ENCODE data around the gene SIGLEC7.
"Not testable (repeated sequence)": the region's sequence is repeated elsewhere in the genome, so short reads cannot be mapped to it uniquely, and the experiment has no call there.

SIGLEC7 gene

GRCh38 chr19:51139299-51140014 lies 2.6 kb upstream of the SIGLEC7 start:
- H2AFZ ChIP-seq (ENCODE audit: low read length, unreplicated experiment), result no peak overlapping the region
- no peak overlapping the region for H3K27ac ChIP-seq (ENCODE audit: low read depth, low read length)
- H3K4me3 ChIP-seq (ENCODE audit: low read depth, low read length), result no peak overlapping the region
- no peaks in the 10 kb centered on the region for H3K79me2 ChIP-seq (ENCODE audit: control insufficient read depth, insufficient read depth, low read length, unreplicated experiment)
- no peaks in the 10 kb centered on the region for H3K36me3 ChIP-seq (ENCODE audit: insufficient read depth, low read length)
- no peaks in the 10 kb centered on the region for H3K4me1 ChIP-seq (ENCODE audit: control insufficient read depth, insufficient read depth, low read length, unreplicated experiment)
- peaks cover 54% of the 10 kb centered on the region for H3K27me3 ChIP-seq (ENCODE audit: insufficient read depth, low read length)

DNA sequence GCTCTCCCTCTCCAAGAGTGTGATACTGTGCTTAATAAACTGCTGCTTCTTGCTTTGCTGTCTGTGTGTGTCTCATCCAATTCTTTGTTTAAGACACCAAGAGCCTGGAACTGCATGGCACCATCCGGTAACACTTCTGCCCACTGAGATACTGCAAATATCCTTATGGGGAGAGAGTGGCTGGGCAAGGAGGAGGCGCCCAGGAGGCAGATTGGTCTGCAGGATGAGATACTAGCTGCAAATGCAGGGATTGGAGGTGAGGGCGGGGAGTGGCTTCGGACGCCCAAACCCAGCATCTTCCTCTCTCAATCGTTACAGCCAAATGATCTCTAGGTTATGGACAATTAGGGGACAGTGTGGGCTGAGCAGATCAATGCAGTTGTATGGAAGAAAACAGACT lies 1.7 kb upstream of the SIGLEC7 start:
- Histone ChIP-seq H2AFZ (ENCODE audit: low read length, unreplicated experiment) (no peak overlapping the region), H3K4me3 (ENCODE audit: low read depth, low read length) (no peak overlapping the region), H3K79me2 (ENCODE audit: control insufficient read depth, insufficient read depth, low read length, unreplicated experiment) (no peaks in the 10 kb centered on the region), H3K36me3 (ENCODE audit: insufficient read depth, low read length) (no peaks in the 10 kb centered on the region), H3K4me1 (ENCODE audit: control insufficient read depth, insufficient read depth, low read length, unreplicated experiment) (no peaks in the 10 kb centered on the region), H3K27ac (ENCODE audit: low read depth, low read length) (no peak overlapping the region), H3K27me3 (ENCODE audit: insufficient read depth, low read length) (peaks cover 54% of the 10 kb centered on the region)

GRCh38 chr19:51141181-51141580 lies 920 bp upstream of the SIGLEC7 start:
- Histone ChIP-seq H2AFZ (ENCODE audit: low read length, unreplicated experiment) (no peak overlapping the region), H3K27me3 (ENCODE audit: insufficient read depth, low read length) (peaks cover 49% of the 10 kb centered on the region), H3K79me2 (ENCODE audit: control insufficient read depth, insufficient read depth, low read length, unreplicated experiment) (no peaks in the 10 kb centered on the region), H3K4me3 (ENCODE audit: low read depth, low read length) (no peak overlapping the region), H3K27ac (ENCODE audit: low read depth, low read length) (no peak overlapping the region), H3K36me3 (ENCODE audit: insufficient read depth, low read length) (no peaks in the 10 kb centered on the region), H3K4me1 (ENCODE audit: control insufficient read depth, insufficient read depth, low read length, unreplicated experiment) (no peaks in the 10 kb centered on the region)

- H3K4me1 ChIP-seq (ENCODE audit: control insufficient read depth, insufficient read depth, low read length, unreplicated experiment); H3K4me3 ChIP-seq (ENCODE audit: low read depth, low read length); H3K36me3 ChIP-seq (ENCODE audit: insufficient read depth, low read length); H3K79me2 ChIP-seq (ENCODE audit: control insufficient read depth, insufficient read depth, low read length, unreplicated experiment); H2AFZ ChIP-seq (ENCODE audit: low read length, unreplicated experiment); H3K27ac ChIP-seq (ENCODE audit: low read depth, low read length): not testable (repeated sequence)
- H3K27me3 ChIP-seq (ENCODE audit: insufficient read depth, low read length), result peaks cover 36% of the 10 kb centered on the region
Observed at GRCh38 chr19:51142809-51143475, 841 bp downstream of the SIGLEC7 start.

GRCh38 chr19:51143486-51143885 lies 1.4 kb downstream of the SIGLEC7 start:
- H3K27ac ChIP-seq (ENCODE audit: low read depth, low read length), result no peak overlapping the region
- H3K79me2 ChIP-seq (ENCODE audit: control insufficient read depth, insufficient read depth, low read length, unreplicated experiment), result no peaks in the 10 kb centered on the region

DNA sequence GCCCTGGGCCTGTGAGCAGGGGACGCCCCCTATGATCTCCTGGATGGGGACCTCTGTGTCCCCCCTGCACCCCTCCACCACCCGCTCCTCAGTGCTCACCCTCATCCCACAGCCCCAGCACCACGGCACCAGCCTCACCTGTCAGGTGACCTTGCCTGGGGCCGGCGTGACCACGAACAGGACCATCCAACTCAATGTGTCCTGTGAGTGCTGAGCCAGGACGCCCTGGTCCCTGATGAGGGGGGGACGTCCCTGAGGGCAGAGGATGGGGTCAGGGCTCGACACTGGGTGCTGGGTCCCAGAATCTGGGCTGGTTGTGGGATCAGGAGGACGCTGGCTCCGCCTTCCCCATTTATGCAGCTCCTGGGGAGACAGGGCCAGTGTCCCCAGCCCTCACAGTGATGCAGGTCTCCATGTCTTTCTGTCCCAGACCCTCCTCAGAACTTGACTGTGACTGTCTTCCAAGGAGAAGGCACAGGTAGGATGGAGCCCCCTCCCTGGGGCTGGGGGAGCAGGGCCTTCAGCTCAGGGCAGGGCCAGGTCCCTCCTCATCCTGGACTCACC lies 2.5 kb downstream of the SIGLEC7 start:
- H3K4me1 ChIP-seq (ENCODE audit: control insufficient read depth, insufficient read depth, low read length, unreplicated experiment), result no peaks in the 10 kb centered on the region
- H3K4me3 ChIP-seq (ENCODE audit: low read depth, low read length), result no peak overlapping the region
- no peak overlapping the region for H3K27ac ChIP-seq (ENCODE audit: low read depth, low read length)
- no peaks in the 10 kb centered on the region for H3K36me3 ChIP-seq (ENCODE audit: insufficient read depth, low read length)
- no peaks in the 10 kb centered on the region for H3K79me2 ChIP-seq (ENCODE audit: control insufficient read depth, insufficient read depth, low read length, unreplicated experiment)
- no peak overlapping the region for H2AFZ ChIP-seq (ENCODE audit: low read length, unreplicated experiment)
- H3K27me3 ChIP-seq (ENCODE audit: insufficient read depth, low read length), result peaks cover 29% of the 10 kb centered on the region

More at GRCh38 chr19:51143486-51143885, 1.4 kb downstream of the SIGLEC7 start:
- Histone ChIP-seq H3K4me3 (ENCODE audit: low read depth, low read length) (no peak overlapping the region), H2AFZ (ENCODE audit: low read length, unreplicated experiment) (no peak overlapping the region), H3K4me1 (ENCODE audit: control insufficient read depth, insufficient read depth, low read length, unreplicated experiment) (no peaks in the 10 kb centered on the region), H3K27me3 (ENCODE audit: insufficient read depth, low read length) (peaks cover 32% of the 10 kb centered on the region), H3K36me3 (ENCODE audit: insufficient read depth, low read length) (no peaks in the 10 kb centered on the region)

GRCh38 chr19:51145916-51146493 lies 3.9 kb downstream of the SIGLEC7 start:
- no peak overlapping the region for H3K27ac ChIP-seq (ENCODE audit: low read depth, low read length)
- no peaks in the 10 kb centered on the region for H3K4me1 ChIP-seq (ENCODE audit: control insufficient read depth, insufficient read depth, low read length, unreplicated experiment)
- no peaks in the 10 kb centered on the region for H3K36me3 ChIP-seq (ENCODE audit: insufficient read depth, low read length)
- H3K79me2 ChIP-seq (ENCODE audit: control insufficient read depth, insufficient read depth, low read length, unreplicated experiment), result no peaks in the 10 kb centered on the region
- H2AFZ ChIP-seq (ENCODE audit: low read length, unreplicated experiment), result no peak overlapping the region
- H3K27me3 ChIP-seq (ENCODE audit: insufficient read depth, low read length), result peaks cover 26% of the 10 kb centered on the region
- H3K4me3 ChIP-seq (ENCODE audit: low read depth, low read length), result no peak overlapping the region

- Histone ChIP-seq H3K36me3 (ENCODE audit: insufficient read depth, low read length) (no peaks in the 10 kb centered on the region), H3K79me2 (ENCODE audit: control insufficient read depth, insufficient read depth, low read length, unreplicated experiment) (no peaks in the 10 kb centered on the region), H3K27ac (ENCODE audit: low read depth, low read length) (no peak overlapping the region), H3K4me3 (ENCODE audit: low read depth, low read length) (no peak overlapping the region), H3K4me1 (ENCODE audit: control insufficient read depth, insufficient read depth, low read length, unreplicated experiment) (no peaks in the 10 kb centered on the region), H3K27me3 (ENCODE audit: insufficient read depth, low read length) (peaks cover 22% of the 10 kb centered on the region), H2AFZ (ENCODE audit: low read length, unreplicated experiment) (no peak overlapping the region)
Observed at GRCh38 chr19:51146751-51147150, 4.7 kb downstream of the SIGLEC7 start.

DNA sequence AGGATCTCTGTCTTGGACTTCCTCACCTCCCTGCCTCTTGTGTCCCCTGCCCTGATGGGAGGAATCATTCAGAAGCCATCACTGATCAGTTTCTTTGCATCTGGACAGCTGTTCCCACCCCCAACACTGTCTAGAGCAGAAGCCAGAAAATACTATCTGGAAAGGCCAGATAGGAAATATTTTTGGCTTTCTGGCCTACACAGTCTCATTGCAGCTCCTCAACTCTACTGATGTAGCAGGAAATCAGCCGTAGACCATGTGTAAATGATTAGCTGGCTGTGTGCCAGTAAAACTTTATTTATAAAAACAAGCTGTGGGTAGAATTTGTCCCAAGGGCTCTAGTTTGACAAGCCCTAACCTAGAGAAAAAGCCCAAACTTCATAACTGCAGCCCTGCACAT lies 5.6 kb downstream of the SIGLEC7 start:
- Histone ChIP-seq H3K4me3 (ENCODE audit: low read depth, low read length) (no peak overlapping the region), H3K36me3 (ENCODE audit: insufficient read depth, low read length) (no peaks in the 10 kb centered on the region), H3K79me2 (ENCODE audit: control insufficient read depth, insufficient read depth, low read length, unreplicated experiment) (no peaks in the 10 kb centered on the region), H2AFZ (ENCODE audit: low read length, unreplicated experiment) (no peak overlapping the region), H3K27me3 (ENCODE audit: insufficient read depth, low read length) (peaks cover 31% of the 10 kb centered on the region), H3K4me1 (ENCODE audit: control insufficient read depth, insufficient read depth, low read length, unreplicated experiment) (no peaks in the 10 kb centered on the region), H3K27ac (ENCODE audit: low read depth, low read length) (no peak overlapping the region)

GRCh38 chr19:51148580-51148979 lies 6.5 kb downstream of the SIGLEC7 start:
- Histone ChIP-seq H3K4me3 (ENCODE audit: low read depth, low read length) (no peak overlapping the region), H3K27me3 (ENCODE audit: insufficient read depth, low read length) (peaks cover 39% of the 10 kb centered on the region), H3K27ac (ENCODE audit: low read depth, low read length) (no peak overlapping the region), H3K36me3 (ENCODE audit: insufficient read depth, low read length) (no peaks in the 10 kb centered on the region), H3K4me1 (ENCODE audit: control insufficient read depth, insufficient read depth, low read length, unreplicated experiment) (no peaks in the 10 kb centered on the region), H3K79me2 (ENCODE audit: control insufficient read depth, insufficient read depth, low read length, unreplicated experiment) (no peaks in the 10 kb centered on the region), H2AFZ (ENCODE audit: low read length, unreplicated experiment) (no peak overlapping the region)
